BLaER1 treated with 17β-estradiol and CSF1 and Interleukin-3, amounts not matched to agents 10 nM and 100 nM (cell line): ENCODE data around the gene ZMYM3.

ENCODE experiments used
- H3K27ac ChIP-seq, 11 experiments: shearing (Covaris generic); formaldehyde crosslinking; 2 replicates each; pipeline ENCODE4 v1.8.1; 2022
- H3K27me3 ChIP-seq, 11 experiments: shearing (Covaris generic); formaldehyde crosslinking; 2 replicates each; pipeline ENCODE4 v1.8.1; 2022
- H3K36me3 ChIP-seq, 11 experiments: shearing (Covaris generic); formaldehyde crosslinking; 2 replicates each; pipeline ENCODE4 v1.8.1; 2022
- H3K4me1 ChIP-seq, 10 experiments: shearing (Covaris generic); formaldehyde crosslinking; 2 replicates each; pipeline ENCODE4 v1.8.1; 2022
- H3K4me2 ChIP-seq, 11 experiments: shearing (Covaris generic); formaldehyde crosslinking; 2 replicates each; pipeline ENCODE4 v1.8.1; 2022
- H3K4me3 ChIP-seq, 10 experiments: shearing (Covaris generic); formaldehyde crosslinking; 2 replicates each; pipeline ENCODE4 v1.8.1; 2022
- H3K9ac ChIP-seq, 11 experiments: shearing (Covaris generic); formaldehyde crosslinking; 2 replicates each; pipeline ENCODE4 v1.8.1; 2022
- H3K9me3 ChIP-seq, 11 experiments: shearing (Covaris generic); formaldehyde crosslinking; replicated peaks in 1 of 11; 2 replicates each; pipeline ENCODE4 v1.8.1; 2022
- H4K20me1 ChIP-seq, 11 experiments: shearing (Covaris generic); formaldehyde crosslinking; 2 replicates each; pipeline ENCODE4 v1.8.1; 2022
- Cebpa-rat ChIP-seq, 11 experiments: shearing (Covaris generic); IDR thresholded peaks; 2 replicates each; pipeline ENCODE4 v1.8.1; 2022

Gene ZMYM3

GRCh38 chrX:71225676-71226075 is 28.3 kb downstream of the ZMYM3 start:
- H3K27ac ChIP-seq = peak overlapping the region in 9 of 11 experiments; percentile 1 to 47 (median 26); a peak in 7 of 22 replicates
- H3K27me3 ChIP-seq = peaks cover 10 to 53% (median 40%) of the 10 kb centered on the region in 11 experiments; a peak in 18 of 22 replicates
- peak overlapping the region in 9 of 11 experiments; percentile 14 to 58 (median 41); a peak in 13 of 22 replicates for H3K4me2 ChIP-seq
- H3K36me3 ChIP-seq = no peaks in the 10 kb centered on the region
- no peak overlapping the region for H3K4me3 ChIP-seq
- H3K9ac ChIP-seq = no peak overlapping the region; a peak in 1 of 22 replicates
- H3K9me3 ChIP-seq = peaks cover 0 to 4% (median 0%) of the 10 kb centered on the region in 11 experiments; a peak in 1 of 22 replicates
- H4K20me1 ChIP-seq = no peaks in the 10 kb centered on the region
- TF ChIP-seq Cebpa-rat (IDR thresholded peaks at IDR 0.05) = no peak
- peaks cover 0 to 23% (median 14%) of the 10 kb centered on the region in 10 experiments; a peak in 13 of 20 replicates for H3K4me1 ChIP-seq

DNA sequence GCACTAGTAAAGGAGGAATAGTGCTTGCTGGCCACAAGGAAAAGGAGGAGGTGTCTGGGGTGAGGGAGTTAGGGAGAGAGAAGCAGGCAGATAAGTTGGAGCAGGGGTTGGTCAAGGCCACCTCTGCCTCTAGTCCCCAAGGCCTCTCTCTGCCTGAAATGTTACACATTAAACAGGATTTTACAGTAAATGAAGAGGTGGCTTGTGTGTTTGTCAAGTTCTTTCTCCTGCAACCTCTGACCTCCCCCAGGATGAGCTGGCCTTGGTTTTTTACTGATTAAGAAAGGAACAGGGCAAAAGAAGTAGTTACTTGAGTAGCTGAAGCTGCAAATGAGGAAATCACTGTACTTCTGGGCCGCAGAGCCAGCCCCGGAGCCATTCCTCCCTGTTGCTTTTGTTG is 28.9 kb downstream of the ZMYM3 start:
- Histone ChIP-seq H3K9ac (peak overlapping the region in 4 of 11 experiments; percentile 10 to 48 (median 34); a peak in 3 of 22 replicates), H3K9me3 (peaks cover 0 to 4% (median 0%) of the 10 kb centered on the region in 11 experiments; a peak in 1 of 22 replicates), H4K20me1 (no peaks in the 10 kb centered on the region; a peak in 1 of 22 replicates), H3K27ac (peak overlapping the region in 9 of 11 experiments; percentile 1 to 47 (median 26); a peak in 14 of 22 replicates), H3K27me3 (peaks cover 10 to 55% (median 43%) of the 10 kb centered on the region in 11 experiments; a peak in 18 of 22 replicates), H3K4me2 (peak overlapping the region in 9 of 11 experiments; percentile 6 to 58 (median 41); a peak in 9 of 22 replicates), H3K36me3 (no peaks in the 10 kb centered on the region), H3K4me3 (no peak overlapping the region), H3K4me1 (peaks cover 0 to 23% (median 12%) of the 10 kb centered on the region in 10 experiments; a peak in 13 of 20 replicates)
- TF ChIP-seq Cebpa-rat (IDR thresholded peaks at IDR 0.05) = no peak

DNA sequence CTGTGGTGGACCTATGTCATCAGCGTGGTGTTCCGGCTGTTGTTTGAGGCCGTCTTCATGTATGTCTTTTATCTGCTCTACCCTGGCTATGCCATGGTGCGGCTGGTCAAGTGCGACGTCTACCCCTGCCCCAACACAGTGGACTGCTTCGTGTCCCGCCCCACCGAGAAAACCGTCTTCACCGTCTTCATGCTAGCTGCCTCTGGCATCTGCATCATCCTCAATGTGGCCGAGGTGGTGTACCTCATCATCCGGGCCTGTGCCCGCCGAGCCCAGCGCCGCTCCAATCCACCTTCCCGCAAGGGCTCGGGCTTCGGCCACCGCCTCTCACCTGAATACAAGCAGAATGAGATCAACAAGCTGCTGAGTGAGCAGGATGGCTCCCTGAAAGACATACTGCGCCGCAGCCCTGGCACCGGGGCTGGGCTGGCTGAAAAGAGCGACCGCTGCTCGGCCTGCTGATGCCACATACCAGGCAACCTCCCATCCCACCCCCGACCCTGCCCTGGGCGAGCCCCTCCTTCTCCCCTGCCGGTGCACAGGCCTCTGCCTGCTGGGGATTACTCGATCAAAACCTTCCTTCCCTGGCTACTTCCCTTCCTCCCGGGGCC is 29.7 kb downstream of the ZMYM3 start:
- Histone ChIP-seq H3K27me3 (peaks cover 10 to 53% (median 39%) of the 10 kb centered on the region in 11 experiments; a peak in 18 of 22 replicates), H3K27ac (no peak overlapping the region), H3K9ac (no peak overlapping the region), H3K4me1 (peaks cover 0 to 23% (median 12%) of the 10 kb centered on the region in 10 experiments; a peak in 13 of 20 replicates), H3K4me3 (no peak overlapping the region), H3K36me3 (no peaks in the 10 kb centered on the region), H4K20me1 (no peaks in the 10 kb centered on the region; a peak in 1 of 22 replicates), H3K9me3 (peaks cover 0 to under 1% (median 0%) of the 10 kb centered on the region in 11 experiments; a peak in 1 of 22 replicates), H3K4me2 (no peak overlapping the region)
- TF ChIP-seq Cebpa-rat (IDR thresholded peaks at IDR 0.05) = no peak

- Histone ChIP-seq H3K27ac (no peak within 1 kb of the TSS), H3K4me3 (no peak within 1 kb of the TSS), H3K4me1 (peaks cover 0 to 23% (median 12%) of the 10 kb centered on the region in 10 experiments; a peak in 13 of 20 replicates), H3K4me2 (no peak within 1 kb of the TSS), H3K9me3 (no peaks in the 10 kb centered on the region), H3K9ac (no peak within 1 kb of the TSS), H3K36me3 (no peaks in the 10 kb centered on the region), H3K27me3 (peaks cover 10 to 51% (median 37%) of the 10 kb centered on the region in 11 experiments; a peak in 18 of 22 replicates), H4K20me1 (no peaks in the 10 kb centered on the region; a peak in 1 of 22 replicates)
- TF ChIP-seq Cebpa-rat (IDR thresholded peaks at IDR 0.05) = no peak
Observed at GRCh38 chrX:71222929-71223328, 31.0 kb downstream of the ZMYM3 start, which contains the start of gene GJB1. Gene GJB1 (plus strand): TSS chrX:71223224. CDS start chrX:71223708, 484 bp downstream.

DNA sequence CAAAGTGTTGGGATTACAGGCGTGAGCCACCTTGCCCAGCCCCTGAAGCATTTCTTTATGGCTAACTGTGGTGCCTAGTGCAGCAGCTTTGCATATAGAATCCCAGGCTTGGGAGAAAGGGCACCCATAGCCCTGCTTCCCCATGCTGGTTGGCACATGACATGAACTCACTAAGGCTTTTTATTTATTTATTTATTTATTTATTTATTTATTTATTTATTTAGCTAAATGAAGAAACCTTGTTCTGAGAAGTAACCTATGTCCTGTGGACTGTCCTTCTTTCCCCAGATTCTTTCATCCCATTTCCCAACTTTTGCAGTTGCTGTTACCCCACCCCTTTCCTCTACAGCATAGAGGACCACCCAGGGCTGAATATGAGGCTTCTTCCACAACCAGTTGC is 32.8 kb downstream of the ZMYM3 start:
- H4K20me1 ChIP-seq = no peaks in the 10 kb centered on the region; a peak in 2 of 22 replicates
- H3K4me3 ChIP-seq = no peak overlapping the region
- H3K27ac ChIP-seq = no peak overlapping the region
- no peaks in the 10 kb centered on the region for H3K36me3 ChIP-seq
- no peak for TF ChIP-seq Cebpa-rat (IDR thresholded peaks at IDR 0.05)
- H3K9ac ChIP-seq = no peak overlapping the region
- H3K4me2 ChIP-seq = no peak overlapping the region
- peaks cover 0 to 17% (median 12%) of the 10 kb centered on the region in 10 experiments; a peak in 13 of 20 replicates for H3K4me1 ChIP-seq
- H3K27me3 ChIP-seq = peaks cover 26 to 56% (median 41%) of the 10 kb centered on the region in 11 experiments
- H3K9me3 ChIP-seq = no peaks in the 10 kb centered on the region

GRCh38 chrX:71217298-71217697 is 36.6 kb downstream of the ZMYM3 start:
- H3K9me3 ChIP-seq = no peaks in the 10 kb centered on the region
- no peak overlapping the region for H3K4me2 ChIP-seq
- no peaks in the 10 kb centered on the region for H3K36me3 ChIP-seq
- no peak overlapping the region for H3K4me3 ChIP-seq
- H3K9ac ChIP-seq = no peak overlapping the region
- no peak for TF ChIP-seq Cebpa-rat (IDR thresholded peaks at IDR 0.05)
- H4K20me1 ChIP-seq = no peaks in the 10 kb centered on the region; a peak in 2 of 22 replicates
- peaks cover 37 to 65% (median 58%) of the 10 kb centered on the region in 11 experiments for H3K27me3 ChIP-seq
- no peaks in the 10 kb centered on the region for H3K4me1 ChIP-seq
- no peak overlapping the region for H3K27ac ChIP-seq

GRCh38 chrX:71216485-71216884 is 37.5 kb downstream of the ZMYM3 start:
- TF ChIP-seq Cebpa-rat (IDR thresholded peaks at IDR 0.05) = no peak
- Histone ChIP-seq H3K9ac (no peak overlapping the region), H4K20me1 (no peaks in the 10 kb centered on the region; a peak in 2 of 22 replicates), H3K4me3 (no peak overlapping the region), H3K9me3 (no peaks in the 10 kb centered on the region), H3K36me3 (no peaks in the 10 kb centered on the region), H3K4me2 (no peak overlapping the region), H3K27ac (no peak overlapping the region), H3K4me1 (no peaks in the 10 kb centered on the region), H3K27me3 (peaks cover 37 to 69% (median 58%) of the 10 kb centered on the region in 11 experiments)

DNA sequence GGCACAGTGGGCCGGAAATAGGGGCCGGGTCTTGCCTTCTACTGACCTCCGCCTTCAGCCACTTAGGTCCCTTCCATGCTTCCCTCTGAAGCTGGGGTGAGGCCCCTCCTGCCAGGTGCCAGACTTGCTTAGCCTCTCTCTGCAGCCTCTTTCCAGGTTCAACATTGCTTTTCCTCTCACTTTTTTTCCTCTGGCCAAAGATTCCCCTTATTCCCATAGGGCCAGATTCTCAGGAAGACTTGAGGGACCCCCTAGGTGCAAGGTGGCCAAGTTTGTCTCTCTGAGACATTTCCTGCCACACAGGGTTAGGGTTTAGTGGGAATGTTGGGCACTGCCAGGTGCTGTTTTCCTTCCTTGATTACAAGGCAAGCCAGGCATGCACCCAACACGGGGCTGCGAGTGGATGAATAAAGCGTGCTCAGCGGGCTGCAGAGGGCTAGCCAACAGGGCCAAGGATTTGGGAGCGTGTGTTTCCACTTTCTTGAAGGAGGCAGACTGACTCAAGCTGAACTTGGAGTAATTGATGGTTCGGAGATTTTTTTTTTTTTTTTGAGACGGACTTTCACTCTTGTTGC is 38.5 kb downstream of the ZMYM3 start:
- no peak for TF ChIP-seq Cebpa-rat (IDR thresholded peaks at IDR 0.05)
- H3K9me3 ChIP-seq = no peaks in the 10 kb centered on the region

More for the DNA sequence above, 38.5 kb downstream of the ZMYM3 start:
- Histone ChIP-seq H3K4me1 (no peaks in the 10 kb centered on the region), H3K9ac (no peak overlapping the region), H3K27ac (no peak overlapping the region), H4K20me1 (no peaks in the 10 kb centered on the region; a peak in 2 of 22 replicates), H3K4me2 (no peak overlapping the region), H3K27me3 (peaks cover 41 to 71% (median 61%) of the 10 kb centered on the region in 11 experiments), H3K4me3 (no peak overlapping the region), H3K36me3 (no peaks in the 10 kb centered on the region)
